Panc1 (cell line): ENCODE results near the gene PPP1R18.
"Not testable (repeated sequence)": the region's sequence is repeated elsewhere in the genome, so short reads cannot be mapped to it uniquely, and the experiment has no call there.

ENCODE experiments used
- POLR2AphosphoS5 ChIP-seq: IDR thresholded peaks from 2 replicates; pipeline ENCODE4 v1.6.1; 2012; ENCODE audit warnings: mild to moderate bottlenecking, low read depth, low read length, moderate library complexity
- REST ChIP-seq, 2 experiments: IDR thresholded peaks; 2 replicates each; pipeline ENCODE4 v1.6.1; 2011 to 2012; ENCODE audit warnings: low read depth in 2 of 2, control low read depth in 1 of 2, low read length in 1 of 2, mild to moderate bottlenecking in 1 of 2, moderate library complexity in 1 of 2; ENCODE audit not compliant: insufficient read depth in 1 of 2

GRCh38 chr6:30723159-30723842 is 36.9 kb upstream of the PPP1R18 start:
- TF ChIP-seq POLR2AphosphoS5; REST (IDR thresholded peaks at IDR 0.05; ENCODE audit: insufficient read depth in 1 of 2, low read depth in 2 of 2, low read length in 1 of 2): not testable (repeated sequence)
